ENCODE data around the gene NEK9. TPM values are rescaled to one million over a fixed set of nuclear protein-coding genes. Genes with fewer than 3 reads are reported as not detected.

The NEK9 gene
- total RNA-seq, 1 donor from 2014 or later = 61.9 TPM

DNA sequence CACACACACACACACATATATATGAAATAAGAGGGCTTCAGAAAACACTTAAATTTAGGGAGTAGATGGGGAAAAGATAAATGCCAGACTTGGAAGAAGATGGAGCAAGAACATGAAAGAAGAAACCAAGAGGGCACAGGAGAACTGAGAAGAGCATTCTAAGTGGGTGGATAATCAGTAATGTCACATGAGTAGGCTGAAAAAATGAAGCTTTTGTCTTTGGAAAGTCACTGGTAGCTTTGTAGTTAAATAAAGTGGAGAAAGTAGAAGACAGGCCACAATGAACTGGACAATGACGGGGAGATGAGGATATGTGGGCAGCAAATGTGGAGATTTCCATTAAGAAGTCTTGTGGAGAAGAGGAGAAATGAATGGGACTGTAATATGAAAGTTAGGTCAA, 59.6 kb downstream of the NEK9 start:
- DNase-seq (ENCODE audit: low spot score) = no peak

- no peak for DNase-seq (ENCODE audit: low spot score)
Measured at GRCh38 chr14:75066691-75067090, 60.2 kb downstream of the NEK9 start.

DNA sequence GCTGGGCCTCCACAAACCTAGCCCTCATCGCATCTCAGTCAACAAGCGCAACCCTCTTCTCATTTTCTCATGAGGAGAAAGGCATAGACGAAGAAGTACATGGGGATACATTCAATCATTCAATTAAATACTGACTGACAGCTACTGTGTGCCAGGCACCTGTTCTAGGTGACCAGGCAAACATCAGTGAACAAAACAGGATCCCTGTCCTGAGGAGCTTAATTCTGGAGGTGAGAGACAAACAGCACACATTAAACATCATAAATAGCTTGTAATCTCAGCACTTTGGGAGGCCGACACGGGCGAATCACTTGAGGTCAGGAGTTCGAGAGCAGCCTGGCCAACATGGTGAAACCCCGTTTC, 62.7 kb downstream of the NEK9 start:
- no peak for DNase-seq (ENCODE audit: low spot score)

- DNase-seq (ENCODE audit: low spot score) = peak; percentile 95
Measured at GRCh38 chr14:75063491-75064204, 63.2 kb downstream of the NEK9 start, which contains the start of gene ACYP1. Gene ACYP1 (minus strand): TSS chr14:75064024. CDS start chr14:75063553, 471 bp downstream.

DNA sequence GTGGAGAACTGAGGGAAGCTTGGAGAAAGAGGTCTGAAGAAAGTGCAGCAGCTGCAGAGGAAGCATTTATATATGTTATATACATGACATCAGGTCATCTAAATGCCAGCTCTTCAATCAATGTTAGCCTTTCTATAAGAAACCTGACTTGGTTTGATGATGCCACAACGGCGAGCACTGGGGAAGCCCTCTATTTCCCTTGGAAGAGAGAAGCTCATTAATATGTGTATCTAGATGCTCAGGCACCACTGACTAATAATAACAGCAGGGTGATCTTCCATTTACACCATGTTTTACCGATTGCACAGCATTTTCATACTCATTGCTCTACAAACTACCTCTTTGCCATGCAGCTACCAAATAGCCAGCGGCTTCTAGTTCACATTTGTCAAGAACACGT, 63.8 kb downstream of the NEK9 start:
- DNase-seq (ENCODE audit: low spot score) = no peak

DNA sequence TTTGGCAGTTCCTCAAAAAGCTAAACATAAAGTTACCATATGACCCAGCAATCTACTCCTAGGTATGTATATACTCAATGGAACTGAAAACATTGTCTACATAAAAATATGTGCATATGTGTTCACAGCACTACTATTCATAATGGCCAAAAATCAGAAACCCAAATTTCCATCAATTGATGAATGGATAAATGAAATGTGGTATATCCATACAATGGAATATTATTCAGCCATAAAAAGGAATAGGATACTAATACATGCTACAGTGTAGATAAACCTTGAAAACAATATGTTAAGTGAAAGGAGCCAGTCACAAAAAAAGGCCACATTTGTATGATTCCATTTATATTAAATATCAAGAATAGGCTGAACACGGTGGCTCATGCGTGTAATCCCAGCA, 66.4 kb downstream of the NEK9 start:
- no peak for DNase-seq (ENCODE audit: low spot score)

GRCh38 chr14:75059642-75060041, 67.2 kb downstream of the NEK9 start:
- DNase-seq (ENCODE audit: low spot score) = peak; percentile 45

- no peak for DNase-seq (ENCODE audit: low spot score)
Measured at GRCh38 chr14:75054421-75054820, 72.4 kb downstream of the NEK9 start.

DNA sequence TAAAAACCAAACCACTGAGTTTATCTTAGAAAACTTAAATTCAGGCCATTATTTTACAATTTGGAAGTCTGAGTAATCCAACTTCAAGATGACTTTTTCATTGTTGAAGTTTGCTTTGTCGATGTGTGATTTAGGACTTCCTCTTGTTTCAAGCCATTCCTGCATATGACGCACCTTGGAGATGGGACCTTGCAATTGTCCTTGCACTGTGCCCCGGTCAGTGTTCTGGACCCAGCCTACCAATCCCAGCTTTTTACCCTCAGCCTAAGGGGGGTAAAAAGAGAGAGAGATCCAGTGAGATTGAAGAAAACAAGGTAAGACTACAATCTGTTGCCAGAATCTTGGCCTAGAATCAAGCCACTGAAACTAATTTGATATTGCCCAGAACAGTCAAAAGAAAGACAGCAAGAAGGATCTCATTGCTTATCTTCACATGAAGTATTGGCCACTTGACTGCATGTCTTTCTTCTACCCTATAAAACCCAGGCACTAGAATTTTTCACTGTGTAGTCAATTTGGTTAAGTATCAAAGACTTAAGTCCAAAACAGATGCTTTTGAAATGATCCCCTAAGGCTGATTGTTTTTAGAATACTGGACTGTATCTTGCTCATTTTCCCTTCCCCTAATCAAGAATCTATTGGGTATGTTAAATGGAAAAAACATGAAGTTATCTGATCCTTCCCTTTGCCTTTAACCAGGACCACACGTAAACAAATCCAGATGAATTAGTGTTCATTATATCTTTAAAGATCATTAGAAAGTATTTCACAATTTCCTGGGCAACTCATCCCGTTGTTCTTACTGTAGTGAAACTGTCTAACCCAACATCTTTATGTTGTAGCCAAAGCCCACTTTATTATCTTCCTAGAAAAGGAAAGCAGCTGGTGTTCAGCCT, 73.2 kb downstream of the NEK9 start:
- DNase-seq (ENCODE audit: low spot score) = no peak

GRCh38 chr14:75051556-75051899, 75.3 kb downstream of the NEK9 start:
- DNase-seq (ENCODE audit: low spot score) = no peak

DNA sequence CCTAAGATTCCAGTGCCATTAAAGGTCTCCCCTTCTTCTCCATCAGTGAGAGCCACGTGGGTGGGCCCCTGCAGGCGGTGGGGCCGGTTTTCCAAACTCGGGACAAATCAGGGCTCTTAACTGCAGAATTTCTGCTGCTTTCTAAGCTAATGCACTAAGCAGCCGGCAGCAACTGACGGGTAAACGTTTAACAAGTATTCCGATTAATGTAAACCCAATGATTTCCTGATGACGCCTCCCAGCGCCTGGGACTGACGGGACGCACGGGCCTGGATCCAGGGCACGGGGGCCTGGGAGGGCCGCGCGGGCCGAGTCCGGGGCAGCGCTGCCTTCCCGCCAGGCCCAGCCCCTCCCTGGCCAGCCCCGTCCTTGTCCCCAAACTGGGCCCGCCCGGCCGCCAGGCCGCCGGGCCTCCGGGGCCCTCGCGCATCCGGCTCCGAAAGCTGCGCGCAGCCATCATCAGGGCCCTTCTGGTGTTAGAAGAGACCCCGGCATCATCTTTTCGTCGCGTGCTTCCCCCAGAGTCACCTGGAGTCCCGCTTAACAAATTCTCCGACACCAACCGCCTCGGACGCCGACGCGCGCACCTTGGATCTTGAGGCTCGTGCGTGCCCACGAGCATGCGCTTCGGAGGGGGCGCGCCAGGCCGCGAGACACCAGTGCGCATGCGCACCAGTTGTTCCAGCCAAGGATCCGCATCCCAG, 75.8 kb downstream of the NEK9 start, which contains the start of gene MLH3:
Gene MLH3, minus strand, starts transcription at position 616 of the 704 bp plus-strand sequence. CDS start 1,812 bp downstream, outside the sequence.
- DNase-seq (ENCODE audit: low spot score) = peak; percentile 89

GRCh38 chr14:75049731-75050201, 77.1 kb downstream of the NEK9 start:
- DNase-seq (ENCODE audit: low spot score) = no peak

GRCh38 chr14:75049136-75049535, 77.7 kb downstream of the NEK9 start:
- no peak for DNase-seq (ENCODE audit: low spot score)

DNA sequence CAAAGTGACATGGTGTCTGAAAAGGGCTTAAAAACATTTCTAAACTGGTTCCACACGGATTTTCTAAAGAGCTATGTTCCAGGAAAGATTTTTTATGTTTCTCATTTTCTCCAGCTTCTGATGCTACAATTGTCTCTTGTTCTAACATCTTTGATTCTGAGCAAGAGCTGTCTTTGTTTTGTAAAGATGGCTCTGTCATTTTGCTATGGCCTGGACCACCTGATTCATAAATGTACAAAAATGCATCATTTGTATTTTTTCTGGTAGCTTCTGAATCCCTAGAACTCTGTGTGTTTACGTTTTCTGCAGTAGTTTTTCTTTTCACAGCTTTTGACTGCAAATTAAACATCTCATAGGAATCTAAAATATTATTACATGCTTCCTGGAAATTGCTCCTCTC, 78.7 kb downstream of the NEK9 start:
- no peak for DNase-seq (ENCODE audit: low spot score)

- no peak for DNase-seq (ENCODE audit: low spot score)
Measured at GRCh38 chr14:75047506-75047905, 79.3 kb downstream of the NEK9 start.

- no peak for DNase-seq (ENCODE audit: low spot score)
Measured at GRCh38 chr14:75046899-75047298, 79.9 kb downstream of the NEK9 start.

DNA sequence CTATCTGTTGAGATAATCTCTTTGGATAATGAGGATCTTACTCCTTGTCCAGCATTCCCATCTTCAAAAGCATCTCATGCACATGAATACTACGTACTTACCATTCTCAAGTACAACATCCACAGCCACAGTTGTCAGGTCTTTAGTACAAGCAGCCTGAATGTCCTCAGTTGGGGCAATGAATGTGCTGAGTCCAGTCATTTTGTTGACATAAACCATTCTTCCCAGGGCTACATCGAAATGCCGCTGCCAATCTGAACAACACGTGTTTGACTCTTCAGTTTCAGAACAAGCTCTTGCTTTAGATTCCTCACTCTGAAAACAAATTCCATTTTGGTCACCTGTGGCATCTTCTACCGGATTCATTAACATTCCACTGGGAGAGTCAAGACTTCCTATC, 80.6 kb downstream of the NEK9 start:
- DNase-seq (ENCODE audit: low spot score) = no peak

GRCh38 chr14:75044752-75045151, 82.1 kb downstream of the NEK9 start:
- peak; percentile 11 for DNase-seq (ENCODE audit: low spot score)

GRCh38 chr14:75044322-75044721, 82.5 kb downstream of the NEK9 start:
- peak; percentile 43 for DNase-seq (ENCODE audit: low spot score)

- DNase-seq (ENCODE audit: low spot score) = no peak
Measured at GRCh38 chr14:75042035-75042434, 84.8 kb downstream of the NEK9 start.

- DNase-seq (ENCODE audit: low spot score) = no peak
Measured at GRCh38 chr14:75041613-75042012, 85.2 kb downstream of the NEK9 start.

DNA sequence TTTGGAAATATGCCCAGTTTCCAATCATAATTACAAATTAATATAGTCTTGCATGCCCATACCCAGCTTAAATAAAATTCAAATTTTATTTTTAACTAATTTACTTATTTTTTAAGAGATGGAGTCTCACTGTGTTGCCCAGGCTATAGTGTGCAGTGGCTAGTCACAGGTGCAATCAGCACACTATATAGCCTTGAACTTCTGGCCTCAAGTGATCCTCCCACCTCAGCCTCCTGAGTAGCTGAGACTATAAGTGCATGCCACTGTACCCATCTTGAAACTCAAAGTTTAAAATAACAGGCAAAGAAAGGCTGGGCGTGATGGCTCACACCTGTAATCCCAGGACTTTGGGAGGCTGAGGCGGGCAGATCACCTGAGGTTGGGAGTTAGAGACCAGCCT, 85.9 kb downstream of the NEK9 start:
- no peak for DNase-seq (ENCODE audit: low spot score)
